Inferior parietal cortex (tissue), 1 donor: ENCODE results near the gene THADA.

ENCODE experiments used
- DNase-seq: peaks from one replicate; pipeline ENCODE4 v3.0.0-alpha.2; 2016; ENCODE audit errors: extremely low spot score

Gene THADA

DNA sequence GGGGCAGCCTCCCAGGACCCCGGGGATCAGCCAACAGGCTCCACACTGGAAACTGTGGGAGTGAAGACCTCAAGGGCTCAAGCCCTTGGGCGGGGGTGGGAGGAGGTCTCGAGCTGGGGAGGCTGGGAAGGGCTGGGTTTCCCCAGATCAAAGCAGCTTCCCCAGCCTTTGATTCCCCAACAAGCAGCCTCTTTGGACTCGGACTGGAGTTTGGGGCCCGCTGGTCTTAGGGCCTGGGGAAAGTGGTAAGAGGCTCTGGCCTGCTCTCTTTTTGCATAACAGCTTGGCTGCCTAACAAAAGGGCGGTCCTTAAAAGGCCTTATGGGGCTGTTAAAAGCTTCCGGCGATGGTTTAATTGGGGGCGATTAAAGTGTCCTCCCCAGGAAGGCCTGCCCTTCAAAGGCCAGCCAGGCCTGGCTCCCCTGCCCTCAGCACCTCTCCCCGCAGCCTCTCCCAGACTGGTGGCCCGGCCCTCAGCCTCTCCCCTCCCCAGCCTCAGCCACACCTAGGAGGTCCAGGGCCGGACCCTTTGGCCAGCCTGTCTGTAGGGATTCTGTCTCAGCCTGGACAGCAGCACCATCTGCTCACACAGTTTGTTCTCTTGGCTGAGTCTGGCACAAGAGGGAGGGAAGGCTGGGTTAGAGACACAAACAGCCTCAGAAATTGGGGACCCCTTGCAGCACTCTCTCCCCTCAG, 409.0 kb downstream of the THADA start:
- DNase-seq, result no peak

GRCh38 chr2:43186321-43186678, 409.5 kb downstream of the THADA start:
- DNase-seq, result no peak

DNA sequence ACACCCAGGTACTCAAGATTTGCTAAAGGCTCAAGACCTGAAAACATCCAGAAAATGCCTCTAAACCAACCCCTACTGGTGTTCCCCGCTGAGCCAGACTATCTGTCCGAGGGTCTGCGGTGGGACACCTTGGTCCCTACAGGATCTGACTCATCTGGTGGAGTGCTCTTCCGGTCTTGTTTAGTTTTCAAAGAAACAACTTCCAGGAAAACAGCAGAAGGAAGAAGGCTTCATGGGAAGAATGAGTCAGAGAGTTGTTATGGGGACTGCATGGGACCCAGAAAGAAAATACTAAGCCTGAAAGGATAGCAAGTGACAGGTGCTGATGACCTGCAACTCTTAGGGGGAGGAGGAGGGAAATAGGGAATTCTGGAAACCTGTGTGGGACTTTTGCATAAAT, 410.7 kb downstream of the THADA start:
- DNase-seq, result no peak

DNA sequence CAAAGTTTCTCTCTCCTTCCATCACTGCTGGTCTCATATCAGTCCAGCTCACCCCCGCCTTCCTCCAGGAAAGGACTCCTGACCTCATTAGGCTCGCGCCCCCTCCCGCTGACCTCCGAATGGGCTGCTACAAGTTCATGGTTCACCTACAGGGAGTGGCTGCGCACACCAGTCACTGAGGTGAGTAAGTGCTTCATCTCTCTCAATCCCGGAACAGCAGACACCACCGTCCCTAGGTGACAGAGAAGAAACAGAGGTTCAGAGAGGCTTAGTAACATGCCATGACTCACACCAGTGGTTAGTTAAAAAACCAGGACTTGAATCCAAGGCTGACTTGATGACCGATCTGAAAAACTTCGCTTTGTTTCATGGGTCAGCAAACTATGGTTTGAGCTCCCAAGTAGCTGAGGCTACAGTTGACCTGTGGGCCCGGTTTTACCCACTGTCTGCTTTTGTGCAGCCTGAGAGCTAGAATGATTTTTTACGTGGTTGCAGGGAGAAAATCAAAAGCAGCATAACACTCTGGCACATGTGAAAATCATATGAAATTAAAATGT, 411.4 kb downstream of the THADA start:
- no peak for DNase-seq

DNA sequence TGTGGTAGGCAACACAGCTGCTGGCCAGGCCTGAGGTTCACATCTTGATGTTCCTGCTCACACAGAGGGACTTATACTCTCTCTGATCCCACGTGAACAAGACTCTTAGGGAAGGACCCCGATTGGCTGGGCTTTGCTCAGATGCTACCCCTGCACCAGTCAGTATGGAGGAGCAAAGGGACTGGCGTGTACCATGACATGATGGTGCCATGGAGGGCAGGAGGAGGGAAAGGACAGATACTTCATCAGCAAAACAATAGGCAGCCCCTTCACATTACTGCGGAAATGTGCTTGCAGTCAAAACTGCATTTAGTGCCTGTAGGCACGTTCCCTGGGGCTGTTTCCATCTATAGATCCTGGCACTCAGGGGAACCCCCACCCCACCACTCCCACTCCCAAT, 412.1 kb downstream of the THADA start:
- no peak for DNase-seq

- no peak for DNase-seq
Observed at GRCh38 chr2:43180897-43181296, 414.9 kb downstream of the THADA start.
